GM21737 (cell line): ENCODE measurements around the gene CACNA1C.

Experiments
- ATAC-seq: cut with Tn5 transposase; IDR thresholded peaks from one replicate; pipeline ENCODE4 v1.9.1; 2021; ENCODE audit warnings: mild to moderate bottlenecking, moderate library complexity; ENCODE audit not compliant: unreplicated experiment

Gene CACNA1C

DNA sequence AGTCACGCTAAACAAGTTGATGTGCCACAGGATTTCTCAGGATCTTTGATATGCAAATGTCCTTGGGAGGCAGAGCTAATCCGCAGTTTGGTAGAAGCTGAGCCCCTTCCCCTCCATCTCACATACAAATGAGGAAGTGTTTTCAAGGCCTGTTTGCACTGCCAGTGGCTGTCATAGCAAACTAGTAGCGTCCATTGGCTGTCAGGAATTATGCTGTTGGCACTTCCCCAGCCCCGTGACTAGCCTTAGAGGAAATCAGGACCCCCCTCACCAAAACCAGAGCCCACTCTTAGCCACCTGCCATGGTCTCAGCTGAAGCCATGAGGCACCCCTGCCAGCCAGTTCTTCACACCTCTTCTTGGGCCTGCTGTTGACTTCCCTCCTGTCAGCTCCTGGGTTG, 253.9 kb downstream of the CACNA1C start:
- no peak for ATAC-seq

GRCh38 chr12:2307550-2307949, 254.8 kb downstream of the CACNA1C start:
- ATAC-seq, result no peak

- no peak for ATAC-seq
Observed at GRCh38 chr12:2309647-2310046, 256.9 kb downstream of the CACNA1C start.

DNA sequence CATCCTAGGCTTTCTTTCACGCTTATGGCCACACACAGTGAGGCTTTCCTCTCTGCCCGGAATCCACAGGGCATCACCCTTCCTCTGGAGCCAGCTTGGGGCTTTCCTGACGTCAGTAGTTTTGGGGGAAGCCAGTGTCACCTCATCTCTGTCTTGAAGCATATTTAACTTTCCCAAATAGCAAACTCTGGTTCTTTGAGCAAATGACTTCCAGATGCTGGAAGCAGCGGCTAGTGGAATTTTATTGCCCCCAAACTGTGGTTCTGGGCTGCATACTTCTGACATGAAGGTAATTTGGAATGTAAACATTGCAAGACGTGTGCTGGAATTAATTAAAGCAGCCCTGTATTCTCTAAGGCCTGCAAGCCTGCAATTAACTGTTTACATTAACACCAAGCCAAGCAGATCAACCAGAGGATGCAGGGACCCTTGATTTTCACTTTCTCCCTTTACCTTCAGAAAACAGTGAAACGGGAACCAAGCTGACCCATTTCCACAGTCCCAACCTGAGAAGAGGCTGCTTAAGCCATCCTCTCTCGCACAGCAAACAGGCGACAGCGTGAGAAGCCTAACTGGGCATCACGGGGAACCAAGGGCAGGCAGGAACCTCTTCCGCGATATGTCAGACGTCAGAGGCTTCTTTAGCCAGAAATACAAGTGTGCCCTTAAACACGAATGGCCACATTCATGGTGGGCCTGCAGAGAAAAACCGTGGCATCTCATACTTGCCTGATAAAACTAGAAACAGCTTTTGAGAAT, 258.4 kb downstream of the CACNA1C start:
- no peak for ATAC-seq

DNA sequence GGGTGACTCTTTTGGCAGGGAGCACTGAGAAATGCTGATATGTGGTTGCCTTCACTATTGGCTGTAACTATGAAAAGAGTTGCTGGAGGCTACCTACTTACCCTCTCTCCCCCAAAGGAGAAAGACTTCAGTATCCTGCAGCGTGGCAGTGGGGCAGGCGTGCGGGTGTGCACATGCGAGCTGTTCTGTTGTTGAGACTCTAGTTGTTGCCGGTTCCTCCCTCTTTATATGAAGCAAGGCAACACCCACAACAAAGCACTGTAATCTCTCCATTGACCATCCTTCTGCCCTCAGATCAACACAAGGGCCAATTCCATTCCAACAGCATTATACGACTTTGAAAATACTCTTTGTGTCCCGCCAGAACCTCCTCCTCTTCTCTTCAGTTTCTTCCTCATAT, 259.4 kb downstream of the CACNA1C start:
- no peak for ATAC-seq

DNA sequence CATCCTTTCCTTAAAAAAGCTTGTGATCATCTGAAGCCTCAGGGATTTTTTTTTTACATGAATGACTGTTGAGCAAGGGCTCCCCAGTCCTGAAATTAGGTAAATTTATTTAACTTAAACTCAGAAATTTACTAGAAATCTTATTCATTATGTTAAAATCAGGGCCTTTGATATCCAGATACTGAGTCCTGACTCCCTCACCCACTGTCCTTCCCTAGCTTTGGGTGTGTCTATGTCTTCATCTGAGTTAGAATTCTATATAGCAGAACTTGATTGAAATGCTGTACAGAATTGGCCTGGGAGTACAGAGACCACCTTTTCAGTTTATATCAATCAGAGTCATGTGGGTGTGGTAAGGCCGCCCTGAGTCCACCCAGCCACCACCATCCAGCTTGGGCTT, 260.0 kb downstream of the CACNA1C start:
- ATAC-seq, result no peak

DNA sequence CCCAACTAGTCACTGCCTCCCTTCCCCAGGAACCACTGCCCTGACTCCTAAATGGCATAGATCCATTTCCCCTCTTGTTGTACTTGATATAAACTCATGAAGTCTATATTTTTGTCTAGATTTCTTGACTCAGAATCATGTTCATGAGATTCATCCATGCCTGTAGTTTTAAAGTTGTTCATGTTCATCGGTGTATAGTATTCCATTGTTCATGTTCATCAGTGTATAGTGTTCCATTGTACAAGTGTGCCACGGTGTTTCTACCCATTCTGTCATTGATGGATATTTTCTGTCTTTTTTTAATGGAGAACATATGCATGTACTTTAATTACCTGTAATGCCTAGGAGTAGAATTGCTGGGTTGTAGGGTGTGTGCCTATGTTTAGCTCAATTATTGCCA, 261.7 kb downstream of the CACNA1C start:
- no peak for ATAC-seq

DNA sequence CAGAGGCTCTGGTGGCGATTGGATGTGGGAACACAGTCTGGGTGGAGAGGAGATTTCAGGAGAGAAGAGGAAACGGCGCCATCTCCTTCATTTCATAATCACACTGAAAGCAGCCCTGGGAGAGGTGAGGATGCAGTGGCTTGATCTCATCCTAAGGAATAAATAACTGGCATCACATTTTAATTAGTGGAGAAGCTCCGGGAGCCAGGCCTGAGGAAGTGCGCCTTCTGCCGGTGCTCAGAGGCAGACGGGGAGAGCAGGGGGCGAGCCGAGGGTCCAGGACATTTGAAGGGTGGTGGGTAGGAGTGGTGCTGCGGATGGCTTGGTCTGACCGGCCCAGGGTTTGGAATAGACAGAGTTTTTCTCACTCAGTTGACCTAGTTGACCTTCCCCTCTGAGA, 265.0 kb downstream of the CACNA1C start:
- no peak for ATAC-seq

DNA sequence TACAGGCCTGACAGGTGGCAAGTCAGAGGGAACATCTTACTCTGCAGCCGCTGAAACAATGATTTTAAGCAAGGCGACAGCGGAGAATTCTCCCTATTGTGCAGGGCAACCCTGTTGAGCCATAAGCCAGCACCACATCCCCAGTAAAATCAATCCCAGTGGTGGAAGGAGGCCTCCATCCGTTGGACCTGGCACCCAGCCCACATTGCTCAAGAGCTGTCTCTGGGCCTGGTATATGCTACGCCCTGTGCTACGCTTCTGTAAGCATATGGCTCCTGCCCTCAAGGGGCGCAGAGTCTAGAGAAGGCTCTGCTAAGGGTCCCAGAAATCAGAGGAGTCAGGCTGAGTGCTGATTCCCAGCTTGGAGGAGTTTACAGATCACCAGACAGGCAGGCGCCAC, 265.5 kb downstream of the CACNA1C start:
- ATAC-seq, result no peak

- ATAC-seq, result no peak
Observed at GRCh38 chr12:2319136-2319535, 266.3 kb downstream of the CACNA1C start.

DNA sequence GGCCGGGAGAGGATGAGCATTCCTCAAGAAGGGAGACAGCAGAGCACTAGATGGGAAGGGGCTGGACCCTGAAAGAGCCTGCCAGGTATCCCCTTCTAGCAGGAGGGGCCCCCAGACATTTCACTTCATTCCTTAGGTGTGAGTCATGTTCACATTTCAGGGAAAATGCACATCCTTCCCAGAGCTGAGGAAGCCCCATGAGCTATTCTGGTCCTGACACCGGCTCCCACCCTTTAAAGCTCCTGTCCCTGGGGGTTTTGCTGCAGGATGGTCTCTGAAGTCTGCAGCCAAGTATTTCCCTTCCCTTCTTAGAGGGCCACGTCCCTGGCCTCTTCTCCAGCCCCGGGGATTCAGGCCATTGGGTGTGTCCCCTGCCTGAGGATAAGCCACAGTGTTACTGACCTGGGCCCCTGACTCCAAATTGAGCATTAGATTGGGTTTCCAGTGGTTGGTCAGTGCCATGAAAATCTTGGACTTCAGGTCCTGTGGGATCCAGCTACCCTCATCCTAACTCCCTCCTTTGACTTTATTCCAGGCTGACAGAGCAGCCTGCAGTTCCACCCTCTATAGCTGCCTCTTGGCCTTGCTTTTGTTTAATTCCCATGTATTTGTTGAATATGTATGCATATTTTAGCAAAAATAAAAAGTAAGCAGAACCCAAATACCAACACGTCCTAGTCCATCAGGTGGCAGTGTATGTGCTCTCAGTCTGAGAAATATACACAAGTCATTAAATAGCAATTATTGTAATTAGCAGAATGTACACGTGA, 267.1 kb downstream of the CACNA1C start:
- no peak for ATAC-seq

DNA sequence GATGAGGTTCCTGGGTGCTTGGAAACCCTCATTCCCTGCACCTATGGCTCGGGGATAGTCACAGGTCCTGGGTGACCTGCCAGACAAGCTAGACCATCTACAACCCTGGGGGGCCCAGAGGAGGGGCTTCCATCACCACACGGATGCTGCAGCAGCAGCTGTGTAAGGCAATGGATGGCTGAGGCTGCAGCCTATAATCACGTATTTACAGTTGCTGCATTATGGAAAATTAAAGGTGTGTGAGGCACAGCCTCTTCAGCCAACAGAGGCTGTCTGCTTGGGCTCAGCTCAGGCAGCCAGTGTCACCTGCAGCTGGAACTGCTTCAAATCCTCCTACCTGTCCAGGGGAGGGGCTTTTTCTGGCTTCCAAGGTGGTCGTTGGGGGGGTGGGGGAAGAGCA, 268.1 kb downstream of the CACNA1C start:
- ATAC-seq, result no peak

DNA sequence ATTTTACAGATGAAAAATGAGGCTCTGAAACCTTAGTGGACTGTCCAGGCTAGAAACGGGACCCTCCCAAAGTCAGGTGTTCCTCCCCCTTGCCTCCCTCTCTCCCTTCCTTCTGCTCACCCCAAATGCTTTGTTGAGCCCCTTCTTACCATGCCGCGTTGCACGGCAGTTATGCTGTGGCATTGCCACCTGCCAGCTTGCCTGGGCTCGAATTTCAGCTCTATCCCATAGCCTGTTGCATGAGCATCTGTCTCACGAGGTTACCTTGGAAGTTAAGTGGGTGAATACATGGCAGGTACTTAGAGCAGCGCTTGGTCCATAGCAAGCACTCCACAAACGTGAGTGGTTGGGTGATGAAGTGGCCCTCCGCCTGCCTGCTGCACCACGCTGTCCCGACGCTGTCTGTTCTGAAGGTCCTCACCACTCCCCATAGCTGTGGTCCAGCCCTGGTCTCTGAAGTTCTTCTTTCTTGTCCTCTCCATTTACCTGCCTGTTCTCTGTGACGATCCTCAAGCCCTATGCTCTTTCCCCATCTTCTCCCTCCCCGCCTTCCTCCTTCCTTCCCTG, 269.9 kb downstream of the CACNA1C start:
- ATAC-seq, result no peak

DNA sequence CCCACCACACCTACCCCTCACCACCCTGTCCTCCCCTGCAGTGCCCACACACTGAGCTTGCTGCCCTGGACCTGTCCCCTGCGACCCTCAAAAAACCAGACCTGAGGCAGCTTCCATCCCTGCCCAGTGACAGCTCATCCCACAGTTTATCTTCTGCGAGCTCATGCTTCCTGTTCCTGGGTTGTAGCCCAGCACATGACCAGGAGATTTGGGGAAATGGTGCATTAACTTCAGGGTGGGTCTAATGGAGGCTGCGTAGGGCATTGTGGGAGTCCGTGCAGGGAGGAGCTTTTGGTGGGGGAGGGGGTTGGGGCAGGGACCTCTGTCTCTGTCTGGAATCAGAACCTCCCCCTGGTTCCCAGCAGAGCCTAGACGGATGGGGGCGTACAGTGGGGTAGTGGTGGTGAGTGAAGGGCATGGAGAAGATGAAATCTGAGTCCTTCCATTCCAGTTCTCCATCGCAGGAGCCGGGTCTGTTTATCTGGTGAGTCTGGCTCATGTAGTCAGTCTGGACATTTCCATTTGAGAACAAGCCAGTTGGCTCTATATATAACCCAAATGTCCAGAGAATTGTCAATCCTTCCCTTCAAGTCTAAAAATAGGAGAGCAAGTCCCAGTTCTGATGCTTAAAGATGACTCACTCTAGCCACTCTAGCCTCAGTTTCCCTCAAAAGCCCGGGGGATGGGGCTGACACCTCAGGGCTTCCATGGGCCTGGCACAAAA, 270.9 kb downstream of the CACNA1C start:
- ATAC-seq, result no peak

GRCh38 chr12:2324387-2324786, 271.6 kb downstream of the CACNA1C start:
- ATAC-seq, result no peak

GRCh38 chr12:2325519-2325918, 272.7 kb downstream of the CACNA1C start:
- ATAC-seq, result no peak

DNA sequence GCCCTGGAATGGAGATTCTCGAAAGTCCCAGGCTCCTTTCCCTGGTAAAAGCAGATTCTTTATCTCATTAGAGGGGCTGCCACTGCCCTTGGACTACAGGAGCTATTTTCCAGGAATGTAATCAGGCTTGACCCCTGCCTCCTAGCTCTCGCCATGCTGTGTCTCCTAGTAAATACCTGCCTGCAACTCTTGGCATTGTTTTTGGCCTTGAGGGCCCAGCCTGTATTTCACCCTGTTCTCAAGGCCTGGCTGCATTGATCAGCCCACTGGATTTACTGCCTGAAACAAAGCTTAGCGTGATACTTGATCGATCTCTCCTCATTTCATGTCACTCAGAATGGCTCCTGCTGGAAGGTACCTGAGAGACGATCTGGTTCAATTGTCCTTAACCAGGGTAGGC, 273.7 kb downstream of the CACNA1C start:
- no peak for ATAC-seq

GRCh38 chr12:2328661-2329060, 275.9 kb downstream of the CACNA1C start:
- ATAC-seq, result no peak

- no peak for ATAC-seq
Observed at GRCh38 chr12:2329661-2330210, 276.9 kb downstream of the CACNA1C start.

DNA sequence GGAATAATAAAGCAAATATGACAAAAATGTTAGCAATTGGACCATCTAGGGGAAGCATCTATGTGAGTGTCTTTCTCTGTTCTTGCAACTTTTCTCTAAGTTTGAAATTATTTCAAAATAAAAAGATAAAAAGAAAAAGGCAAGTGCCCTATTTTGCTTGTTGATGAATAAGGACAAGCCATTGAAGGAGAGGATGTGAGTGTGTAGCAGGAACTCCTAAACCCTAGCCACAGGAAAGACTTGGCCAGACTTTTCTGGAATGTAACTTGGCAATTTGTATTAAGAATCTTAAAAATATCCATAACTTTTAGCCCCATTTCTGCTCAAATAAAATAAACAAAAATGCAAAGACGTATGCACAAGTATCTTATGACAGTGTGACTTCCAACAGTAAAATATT, 279.4 kb downstream of the CACNA1C start:
- ATAC-seq, result no peak

GRCh38 chr12:2332947-2333346, 280.2 kb downstream of the CACNA1C start:
- no peak for ATAC-seq
